IMR-90 (cell line): ENCODE data around the gene MSL3. TPM values are rescaled to one million over a fixed set of nuclear protein-coding genes. Genes with fewer than 3 reads are reported as not detected.

Source experiments
- ATAC-seq: fragments of 200-7000 bp; cut with Tn5 transposase; 2 replicates; pipeline ENCODE4 v1.9.1; 2020; ENCODE audit warnings: low read depth, mild to moderate bottlenecking, moderate library complexity
- BruUV-seq: library from RNA; stranded (reverse); fragments of 400-500 nt; replicated peaks from 2 replicates; lab custom pipeline; 2021; lab: Mats Ljungman, UMichigan
- CTCF ChIA-PET: fragments of 300-600 bp; formaldehyde crosslinking; extraction: SDS; loops from one replicate; lab custom pipeline; 2021; ENCODE audit warnings: antibody characterized with exemption; lab: Yijun Ruan, JAX
- POLR2A ChIA-PET: fragments of 300-600 bp; sonication (Branson Sonifier 250); formaldehyde crosslinking; loops from one replicate; lab custom pipeline; 2022; ENCODE audit warnings: antibody characterized with exemption; ENCODE audit not compliant: unreplicated experiment; lab: Charles Lee
- DNase-seq: peaks from one replicate; pipeline ENCODE4 v3.0.0; 2013
- H2AFZ ChIP-seq: replicated peaks from 2 replicates; pipeline ENCODE3; 2013; ENCODE audit warnings: low read length, mild to moderate bottlenecking; ENCODE audit not compliant: poor library complexity
- H2AK5ac ChIP-seq: 2 replicates; pipeline ENCODE4 v1.6.1; 2013; ENCODE audit warnings: low read depth, low read length, inconsistent platforms
- H2AK9ac ChIP-seq: replicated peaks from 2 replicates; pipeline ENCODE3; 2013; ENCODE audit warnings: mild to moderate bottlenecking, low read depth, low read length, moderate library complexity; ENCODE audit not compliant: poor library complexity
- H2BK120ac ChIP-seq: 2 replicates; pipeline ENCODE4 v1.6.1; 2013; ENCODE audit warnings: low read depth, low read length, inconsistent platforms
- H2BK15ac ChIP-seq: 3 replicates; pipeline ENCODE4 v1.6.1; 2013; ENCODE audit warnings: low read depth, low read length, inconsistent platforms
- H2BK20ac ChIP-seq: 2 replicates; pipeline ENCODE4 v1.6.1; 2013; ENCODE audit warnings: low read depth, mild to moderate bottlenecking, inconsistent platforms, low read length, moderate library complexity
- H2BK5ac ChIP-seq: 2 replicates; pipeline ENCODE4 v1.6.1; 2013; ENCODE audit warnings: mild to moderate bottlenecking, low read depth, low read length, inconsistent platforms; ENCODE audit not compliant: poor library complexity, severe bottlenecking
- H3K14ac ChIP-seq: replicated peaks from 2 replicates; pipeline ENCODE4 v1.6.1; 2013; ENCODE audit warnings: low read depth, low read length, inconsistent platforms
- H3K18ac ChIP-seq: 2 replicates; pipeline ENCODE4 v1.6.1; 2013; ENCODE audit warnings: low read depth, low read length, control low read depth
- H3K23ac ChIP-seq: 2 replicates; pipeline ENCODE4 v1.6.1; 2013; ENCODE audit warnings: low read depth, low read length, inconsistent platforms
- H3K27ac ChIP-seq: 2 replicates; pipeline ENCODE4 v1.5.1; 2013; ENCODE audit warnings: mild to moderate bottlenecking, control low read depth, low read length; ENCODE audit not compliant: insufficient read depth
- H3K27me3 ChIP-seq: 2 replicates; pipeline ENCODE4 v1.6.1; 2013; ENCODE audit warnings: low read length; ENCODE audit not compliant: control insufficient read depth, insufficient read depth
- H3K36me3 ChIP-seq: 2 replicates; pipeline ENCODE4 v1.6.1; 2013; ENCODE audit warnings: low read length, mixed read lengths; ENCODE audit not compliant: control insufficient read depth, insufficient read depth
- H3K4ac ChIP-seq: 2 replicates; pipeline ENCODE4 v1.6.1; 2013; ENCODE audit warnings: low read depth, low read length, inconsistent platforms
- H3K4me1 ChIP-seq: 2 replicates; pipeline ENCODE4 v1.6.1; 2013; ENCODE audit warnings: low read length, mixed read lengths; ENCODE audit not compliant: control insufficient read depth, insufficient read depth
- H3K4me2 ChIP-seq: 2 replicates; pipeline ENCODE4 v1.6.1; 2013; ENCODE audit warnings: low read depth, mild to moderate bottlenecking, control low read depth, low read length, moderate library complexity
- H3K4me3 ChIP-seq: 2 replicates; pipeline ENCODE4 v1.5.1; 2013; ENCODE audit warnings: low read depth, mild to moderate bottlenecking, control low read depth, low read length, moderate library complexity; ENCODE audit not compliant: insufficient read depth
- H3K56ac ChIP-seq: 2 replicates; pipeline ENCODE4 v1.6.1; 2013; ENCODE audit warnings: low read length, inconsistent platforms; ENCODE audit not compliant: insufficient read depth; ENCODE audit errors: extremely low read depth
- H3K79me1 ChIP-seq, 2 experiments: 2 replicates each; pipeline ENCODE4 v1.6.1; 2013; ENCODE audit warnings: low read length in 2 of 2, inconsistent platforms in 1 of 2, low read depth in 1 of 2
- H3K9ac ChIP-seq: 2 replicates; pipeline ENCODE4 v1.6.1; 2013; ENCODE audit warnings: low read depth, low read length, control low read depth
- H3K9me1 ChIP-seq: 2 replicates; pipeline ENCODE4 v1.6.1; 2013; ENCODE audit warnings: low read length, inconsistent platforms; ENCODE audit not compliant: insufficient read depth
- H3K9me3 ChIP-seq: 2 replicates; pipeline ENCODE4 v1.6.1; 2013; ENCODE audit warnings: low read length; ENCODE audit not compliant: control insufficient read depth, insufficient read depth
- H4K20me1 ChIP-seq: 2 replicates; pipeline ENCODE4 v1.6.1; 2013; ENCODE audit warnings: low read length, inconsistent platforms; ENCODE audit not compliant: insufficient read depth
- H4K5ac ChIP-seq: 2 replicates; pipeline ENCODE4 v1.6.1; 2013; ENCODE audit warnings: mild to moderate bottlenecking, low read depth, low read length, control low read depth
- H4K8ac ChIP-seq, 2 experiments: 2 replicates each; pipeline ENCODE4 v1.6.1; 2013; ENCODE audit warnings: low read depth in 2 of 2, low read length in 2 of 2, control low read depth in 1 of 2, inconsistent platforms in 1 of 2
- H4K91ac ChIP-seq: 2 replicates; pipeline ENCODE4 v1.6.1; 2013; ENCODE audit warnings: low read depth, low read length, inconsistent platforms; ENCODE audit not compliant: insufficient read depth
- BHLHE40 ChIP-seq: fragments of 150-350 bp; IDR thresholded peaks from 2 replicates; pipeline ENCODE4 v1.6.1; 2016; ENCODE audit warnings: mild to moderate bottlenecking, low read depth, low read length
- CEBPB ChIP-seq: IDR thresholded peaks from 2 replicates; pipeline ENCODE4 v1.6.1; 2012; ENCODE audit warnings: low read depth, low read length, improper control_type of control experiment
- CHD1 ChIP-seq: IDR thresholded peaks from 2 replicates; pipeline ENCODE4 v1.6.1; 2012; ENCODE audit warnings: low read depth, low read length, improper control_type of control experiment
- CTCF ChIP-seq: conservative IDR thresholded peaks from 2 replicates; pipeline ENCODE4 v1.5.1; 2012; ENCODE audit warnings: mild to moderate bottlenecking, low read depth, low read length, improper control_type of control experiment
- ELK1 ChIP-seq: fragments of 150-350 bp; IDR thresholded peaks from 2 replicates; pipeline ENCODE4 v1.6.1; 2016; ENCODE audit warnings: low read depth, mild to moderate bottlenecking, low read length, moderate library complexity, borderline replicate concordance
- FOS ChIP-seq: fragments of 150-350 bp; IDR thresholded peaks from 2 replicates; pipeline ENCODE4 v1.6.1; 2016; ENCODE audit warnings: low read depth, low read length
- MAFK ChIP-seq: IDR thresholded peaks from 2 replicates; pipeline ENCODE4 v1.6.1; 2012; ENCODE audit warnings: low read depth, low read length, improper control_type of control experiment
- MAZ ChIP-seq: IDR thresholded peaks from 2 replicates; pipeline ENCODE4 v1.6.1; 2012; ENCODE audit warnings: low read depth, mild to moderate bottlenecking, low read length, improper control_type of control experiment, moderate library complexity, borderline replicate concordance
- MXI1 ChIP-seq: IDR thresholded peaks from 2 replicates; pipeline ENCODE4 v1.6.1; 2012; ENCODE audit warnings: low read depth, mild to moderate bottlenecking, low read length, moderate library complexity, borderline replicate concordance
- NFE2L2 ChIP-seq: fragments of 150-350 bp; IDR thresholded peaks from 2 replicates; pipeline ENCODE4 v1.6.1; 2016; ENCODE audit warnings: low read depth, mild to moderate bottlenecking, low read length
- POLR2A ChIP-seq: IDR thresholded peaks from 2 replicates; pipeline ENCODE4 v1.6.1; 2012; ENCODE audit warnings: mild to moderate bottlenecking, low read depth, low read length
- RAD21 ChIP-seq: IDR thresholded peaks from 2 replicates; pipeline ENCODE4 v1.6.1; 2012; ENCODE audit warnings: low read length, improper control_type of control experiment
- RCOR1 ChIP-seq: IDR thresholded peaks from 2 replicates; pipeline ENCODE4 v1.6.1; 2012; ENCODE audit warnings: mild to moderate bottlenecking, low read length, improper control_type of control experiment; ENCODE audit not compliant: insufficient replicate concordance
- RFX5 ChIP-seq: IDR thresholded peaks from 2 replicates; pipeline ENCODE4 v1.8.0; 2012; ENCODE audit warnings: low read depth, mild to moderate bottlenecking, low read length, moderate library complexity
- SMC3 ChIP-seq: fragments of 150-350 bp; IDR thresholded peaks from 2 replicates; pipeline ENCODE4 v1.6.1; 2016; ENCODE audit warnings: low read depth, mild to moderate bottlenecking, antibody characterized with exemption, low read length, moderate library complexity
- USF2 ChIP-seq: fragments of 150-350 bp; IDR thresholded peaks from 2 replicates; pipeline ENCODE4 v1.6.1; 2017; ENCODE audit warnings: mild to moderate bottlenecking, antibody characterized with exemption, low read length, low read depth
- WGBS, 2 experiments: methylation state at CpG; one replicate each; pipeline versions ENCODE4 v1.1.5 to v1.1.7; 2013; ENCODE audit warnings: missing lambda C conversion rate in 2 of 2; ENCODE audit not compliant: insufficient read length in 1 of 2; ENCODE audit errors: extremely low coverage in 2 of 2; 5-methylcytosine and 5-hydroxymethylcytosine counted together
- dilution Hi-C: fragments of 300-500 bp; cut with HindIII; formaldehyde crosslinking; loops from one replicate; pipeline ENCODE4 v1.14.3; 2018; ENCODE audit warnings: low sequenced_read_pairs; ENCODE audit not compliant: unreplicated experiment
- in situ Hi-C: fragments of 300-500 bp; cut with MboI; formaldehyde crosslinking; loops from 3 replicates; pipeline ENCODE4 v1.14.3; 2019; ENCODE audit warnings: low sequenced_read_pairs, inconsistent platforms, mixed read lengths
- intact Hi-C: fragments of 100-400 bp; cut with micrococcal nuclease; formaldehyde crosslinking; loops from 2 replicates; pipeline ENCODE4 v1.10.0; 2022
- polyA plus RNA-seq, 3 experiments: library from polyadenylated mRNA; depleted of rRNA; stranded (reverse); fragments of >200 nt; gene quantifications; 2 replicates each; pipeline ENCODE4 v1.2.3, GENCODE V29; 2012; ENCODE audit warnings: low replicate concordance in 1 of 3
- total RNA-seq: library from RNA; depleted of rRNA; stranded (reverse); fragments of >200 nt; gene quantifications from 2 replicates; pipeline ENCODE4 v1.2.3, GENCODE V29; 2012

The MSL3 gene
- total and polyA plus RNA-seq, 2 of the 4 experiments (the other 2 are of a cell fraction), result 19.6 to 21.3 TPM

GRCh38 chrX:11741574-11741973 is 16.5 kb upstream of the MSL3 start:
- H2BK120ac ChIP-seq, result no peak overlapping the region
- H3K56ac ChIP-seq, result no peak overlapping the region
- POLR2A ChIA-PET, result no interaction called here
- H3K18ac ChIP-seq, result no peak overlapping the region
- no peaks in the 10 kb centered on the region for H3K79me1 ChIP-seq
- 75% methylated on average over 2 of the region's 2 CpGs; no CpG with 5 or more reads in 1 of the 2 experiments for WGBS, 2 experiments
- no peaks in the 10 kb centered on the region for H3K36me3 ChIP-seq
- H2BK5ac ChIP-seq, result no peak overlapping the region
- ATAC-seq, result no peak
- intact Hi-C loops, result no loop called here
- no peak for DNase-seq
- no peak overlapping the region for H4K91ac ChIP-seq
- no peak overlapping the region for H3K9ac ChIP-seq
- no peaks in the 10 kb centered on the region for H3K9me1 ChIP-seq
- CTCF ChIA-PET, result interaction anchor here (0.5 kb wide), 1 partner anchor 194 kb away, joined by 3 read pairs; no protein-coding TSS in a partner anchor
- no peak overlapping the region for H2AFZ ChIP-seq
- dilution Hi-C loops, result no loop called here
- no peaks in the 10 kb centered on the region for H4K20me1 ChIP-seq
- H3K4me1 ChIP-seq, result no peaks in the 10 kb centered on the region
- no peak overlapping the region for H4K8ac ChIP-seq
- H3K9me3 ChIP-seq, result no peaks in the 10 kb centered on the region
- H2AK5ac ChIP-seq, result no peak overlapping the region
- no peak overlapping the region for H3K27ac ChIP-seq
- no peak overlapping the region for H3K4me2 ChIP-seq
- no peak for TF ChIP-seq POLR2A
- no peak for TF ChIP-seq ELK1
- no peak for TF ChIP-seq CEBPB
- TF ChIP-seq MXI1, result no peak
- TF ChIP-seq SMC3, result no peak
- TF ChIP-seq FOS, result no peak
- no peak for TF ChIP-seq RCOR1
- no peak for TF ChIP-seq USF2
- TF ChIP-seq MAFK, result no peak
- TF ChIP-seq CHD1, result no peak
- no peak for TF ChIP-seq RAD21
- no peak for TF ChIP-seq RFX5
- no peak for TF ChIP-seq BHLHE40
- TF ChIP-seq MAZ, result no peak
- TF ChIP-seq NFE2L2, result no peak
- TF ChIP-seq CTCF, result no peak
- no peak overlapping the region for H3K4me3 ChIP-seq
- H2BK20ac ChIP-seq, result no peak overlapping the region
- no peak overlapping the region for H3K4ac ChIP-seq
- H2AK9ac ChIP-seq, result no peak overlapping the region
- no peak overlapping the region for H3K14ac ChIP-seq
- H3K23ac ChIP-seq, result no peak overlapping the region
- in situ Hi-C loops, result no loop called here
- BruUV-seq, result no TSS peak
- H3K27me3 ChIP-seq, result peaks cover 6% of the 10 kb centered on the region
- no peak overlapping the region for H4K5ac ChIP-seq
- no peak overlapping the region for H2BK15ac ChIP-seq
